ENCODE measurements around the gene CLK1. TPM values are rescaled to one million over a fixed set of nuclear protein-coding genes. Genes with fewer than 3 reads are reported as not detected.

CLK1 gene
- total RNA-seq, 1 donor from 2014 or later, result 118 TPM

DNA sequence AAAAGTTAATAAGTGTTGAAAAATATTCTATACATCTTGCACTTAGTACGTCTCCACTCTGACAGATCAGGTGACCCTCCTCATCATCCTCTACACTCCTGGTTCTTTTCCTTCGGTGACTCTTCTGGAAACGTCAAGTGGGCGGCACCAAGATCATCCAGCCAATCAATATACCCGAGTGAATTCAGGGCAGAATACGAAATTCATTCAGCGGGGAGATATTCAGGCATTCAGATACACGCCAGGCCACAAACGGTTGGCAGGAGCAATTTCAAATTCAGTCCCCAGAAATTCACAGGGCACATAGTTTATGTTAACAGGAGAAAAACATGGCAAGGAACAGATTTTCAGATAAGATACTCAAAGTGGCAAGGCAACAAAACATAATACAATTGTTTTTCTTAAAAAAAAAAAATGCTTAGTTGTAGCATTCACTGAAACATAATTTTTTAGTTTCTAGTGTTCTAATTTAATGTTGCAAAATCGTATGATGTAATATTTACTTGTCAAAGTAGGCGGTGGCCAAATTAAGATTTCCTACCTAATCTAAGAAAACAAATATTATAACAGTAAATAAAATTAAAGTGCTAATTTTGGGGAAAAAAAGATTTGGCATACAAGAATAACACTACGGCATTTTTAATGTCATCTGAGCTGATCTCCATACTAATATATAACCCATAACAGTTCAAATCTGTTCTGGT lies 4.2 kb downstream of the CLK1 start:
- Mint-ChIP-seq H3K4me3 (peak overlapping the region; percentile 56), H3K36me3 (peaks cover 34% of the 10 kb centered on the region), H3K27me3 (ENCODE audit: low read depth) (no peaks in the 10 kb centered on the region), H3K9me3 (no peaks in the 10 kb centered on the region), H3K27ac (peak overlapping the region; percentile 91), H3K4me1 (peaks cover 33% of the 10 kb centered on the region)
- no peak for DNase-seq (ENCODE audit: low spot score in 2 of 2, unreplicated experiment in 2 of 2)
- TF ChIP-seq, protein P1, sequence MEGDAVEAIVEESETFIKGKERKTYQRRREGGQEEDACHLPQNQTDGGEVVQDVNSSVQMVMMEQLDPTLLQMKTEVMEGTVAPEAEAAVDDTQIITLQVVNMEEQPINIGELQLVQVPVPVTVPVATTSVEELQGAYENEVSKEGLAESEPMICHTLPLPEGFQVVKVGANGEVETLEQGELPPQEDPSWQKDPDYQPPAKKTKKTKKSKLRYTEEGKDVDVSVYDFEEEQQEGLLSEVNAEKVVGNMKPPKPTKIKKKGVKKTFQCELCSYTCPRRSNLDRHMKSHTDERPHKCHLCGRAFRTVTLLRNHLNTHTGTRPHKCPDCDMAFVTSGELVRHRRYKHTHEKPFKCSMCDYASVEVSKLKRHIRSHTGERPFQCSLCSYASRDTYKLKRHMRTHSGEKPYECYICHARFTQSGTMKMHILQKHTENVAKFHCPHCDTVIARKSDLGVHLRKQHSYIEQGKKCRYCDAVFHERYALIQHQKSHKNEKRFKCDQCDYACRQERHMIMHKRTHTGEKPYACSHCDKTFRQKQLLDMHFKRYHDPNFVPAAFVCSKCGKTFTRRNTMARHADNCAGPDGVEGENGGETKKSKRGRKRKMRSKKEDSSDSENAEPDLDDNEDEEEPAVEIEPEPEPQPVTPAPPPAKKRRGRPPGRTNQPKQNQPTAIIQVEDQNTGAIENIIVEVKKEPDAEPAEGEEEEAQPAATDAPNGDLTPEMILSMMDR (IDR thresholded peaks at IDR 0.05; ENCODE audit: unreplicated experiment), result no peak

DNA sequence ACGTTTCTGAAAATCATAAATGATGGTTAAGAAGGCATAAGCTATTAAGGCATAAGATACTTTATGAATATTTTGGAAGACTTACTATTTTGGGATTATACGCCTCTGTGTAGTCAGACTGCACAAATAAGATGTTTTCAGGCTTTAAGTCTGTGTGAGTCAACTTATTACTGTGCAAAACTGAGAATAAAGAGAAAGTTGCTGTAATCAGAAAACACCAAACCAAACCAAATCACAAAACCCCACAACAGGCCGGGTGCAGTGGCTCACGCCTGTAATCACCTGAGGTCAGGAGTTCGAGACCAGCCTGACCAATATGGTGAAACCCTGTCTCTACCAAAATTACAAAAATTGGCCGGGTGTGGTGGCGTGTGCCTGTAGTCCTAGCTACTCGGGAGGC lies 7.7 kb downstream of the CLK1 start:
- H3K27me3 Mint-ChIP-seq (ENCODE audit: low read depth), result no peaks in the 10 kb centered on the region
- peaks cover 20% of the 10 kb centered on the region for H3K4me1 Mint-ChIP-seq
- H3K9me3 Mint-ChIP-seq, result no peaks in the 10 kb centered on the region
- no peak overlapping the region for H3K27ac Mint-ChIP-seq
- DNase-seq (ENCODE audit: low spot score in 2 of 2, unreplicated experiment in 2 of 2), result no peak
- H3K36me3 Mint-ChIP-seq, result peaks cover 52% of the 10 kb centered on the region
- H3K4me3 Mint-ChIP-seq, result no peak overlapping the region
- TF ChIP-seq, protein P1 (IDR thresholded peaks at IDR 0.05; ENCODE audit: unreplicated experiment), result no peak

DNA sequence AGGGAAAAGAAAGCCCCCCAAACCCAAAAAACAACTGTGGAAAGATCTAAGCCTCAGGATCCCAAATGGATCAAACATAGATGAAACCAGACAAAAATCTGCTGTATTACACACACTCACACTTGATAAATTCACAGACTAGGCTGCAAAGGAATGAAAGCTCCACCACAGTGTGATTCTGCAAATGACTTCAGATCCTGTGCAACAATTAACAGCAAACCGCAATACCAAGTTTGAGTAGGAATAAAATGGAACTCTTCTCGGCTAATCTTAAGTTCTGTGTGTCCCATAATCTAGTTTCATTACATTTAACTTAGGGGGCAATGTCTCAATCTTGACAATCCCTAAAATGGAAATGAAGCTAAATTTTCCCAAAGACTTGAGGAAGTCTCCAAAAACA lies 11.9 kb downstream of the CLK1 start:
- DNase-seq (ENCODE audit: low spot score in 2 of 2, unreplicated experiment in 2 of 2), result no peak
- no peak overlapping the region for H3K4me3 Mint-ChIP-seq
- no peaks in the 10 kb centered on the region for H3K27me3 Mint-ChIP-seq (ENCODE audit: low read depth)
- H3K9me3 Mint-ChIP-seq, result no peaks in the 10 kb centered on the region
- H3K4me1 Mint-ChIP-seq, result no peaks in the 10 kb centered on the region
- peaks cover 41% of the 10 kb centered on the region for H3K36me3 Mint-ChIP-seq
- H3K27ac Mint-ChIP-seq, result no peak overlapping the region
- TF ChIP-seq, protein P1 (IDR thresholded peaks at IDR 0.05; ENCODE audit: unreplicated experiment), result no peak

DNA sequence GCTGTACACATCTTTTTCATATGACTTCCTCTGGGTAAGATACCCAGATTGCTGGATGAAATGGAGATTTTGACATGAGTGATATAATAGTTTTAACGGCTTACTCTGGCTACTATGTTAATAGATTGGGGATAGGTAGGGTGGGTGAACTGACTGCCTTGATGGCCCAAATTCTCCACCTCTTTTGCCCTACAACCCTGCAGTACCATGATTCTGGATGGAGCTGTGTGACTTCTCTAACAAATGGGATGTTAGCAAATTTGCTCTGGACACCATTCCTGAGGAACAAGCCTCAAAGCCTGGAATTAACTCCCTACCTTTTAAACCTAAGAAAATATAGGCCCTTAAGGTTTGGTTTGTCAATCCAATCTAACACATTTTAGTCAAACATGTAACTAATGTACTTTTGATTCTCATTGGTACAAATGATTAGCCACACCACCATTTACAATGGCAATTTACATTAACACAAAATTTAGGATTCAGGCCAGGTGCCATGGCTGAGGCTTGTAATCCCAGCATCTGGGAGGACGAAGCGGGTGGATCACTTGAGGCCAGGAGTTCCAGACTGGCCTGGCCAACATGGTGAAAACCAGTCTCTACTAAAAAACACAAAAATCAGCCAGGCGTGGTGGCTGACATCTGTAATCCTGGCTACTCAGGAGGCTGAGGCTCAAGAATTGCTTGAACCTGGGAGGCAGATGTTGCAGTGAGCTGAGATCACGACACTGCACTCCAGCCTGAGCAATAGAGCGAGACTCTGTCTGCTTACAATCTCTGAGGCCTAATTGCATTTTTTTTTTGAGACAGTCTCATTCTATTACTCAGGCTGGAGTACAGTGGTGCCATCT lies 12.8 kb downstream of the CLK1 start:
- no peaks in the 10 kb centered on the region for H3K4me1 Mint-ChIP-seq
- no peak overlapping the region for H3K27ac Mint-ChIP-seq
- peaks cover 31% of the 10 kb centered on the region for H3K36me3 Mint-ChIP-seq
- DNase-seq (ENCODE audit: low spot score in 2 of 2, unreplicated experiment in 2 of 2), result no peak
- no peak overlapping the region for H3K4me3 Mint-ChIP-seq
- no peaks in the 10 kb centered on the region for H3K27me3 Mint-ChIP-seq (ENCODE audit: low read depth)
- TF ChIP-seq, protein P1 (IDR thresholded peaks at IDR 0.05; ENCODE audit: unreplicated experiment), result no peak
- H3K9me3 Mint-ChIP-seq, result no peaks in the 10 kb centered on the region

DNA sequence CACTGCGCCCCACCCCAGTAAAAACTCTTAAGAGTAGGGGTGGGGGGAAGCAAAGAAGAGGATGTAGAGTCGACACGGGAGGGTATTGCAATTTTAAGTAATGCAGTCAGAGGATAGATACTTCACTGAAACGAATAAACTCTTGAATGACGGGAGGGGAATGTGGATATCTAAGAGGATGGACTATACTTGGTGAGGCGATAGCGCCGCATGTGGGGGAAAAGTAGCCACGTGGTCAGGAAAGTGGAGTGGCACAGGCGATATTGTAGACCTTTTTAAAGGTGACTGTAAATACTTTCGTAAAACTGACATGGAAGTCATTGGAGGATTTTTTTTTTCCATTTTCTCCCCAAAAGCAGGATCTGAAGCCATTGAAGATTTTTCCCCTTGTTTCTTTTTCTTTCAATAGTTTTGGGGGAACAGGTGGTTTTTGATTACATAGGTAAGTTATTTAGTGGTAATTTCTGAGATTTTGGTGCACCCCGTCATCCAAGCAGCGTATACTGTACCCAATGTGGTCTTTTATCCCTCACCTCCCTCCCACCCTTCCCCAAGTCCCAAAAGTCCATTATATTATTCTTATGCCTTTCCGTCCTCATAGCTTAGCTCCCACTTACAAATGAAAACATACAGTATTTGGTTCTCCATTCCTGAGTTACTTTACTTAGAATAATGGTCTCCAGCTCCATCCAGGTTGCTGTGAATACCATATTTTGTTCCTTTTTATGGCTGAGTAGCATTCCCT lies 13.8 kb downstream of the CLK1 start:
- H3K9me3 Mint-ChIP-seq, result no peaks in the 10 kb centered on the region
- DNase-seq (ENCODE audit: low spot score in 2 of 2, unreplicated experiment in 2 of 2), result no peak
- no peak overlapping the region for H3K27ac Mint-ChIP-seq
- TF ChIP-seq, protein P1 (IDR thresholded peaks at IDR 0.05; ENCODE audit: unreplicated experiment), result no peak
- no peak overlapping the region for H3K4me3 Mint-ChIP-seq
- H3K4me1 Mint-ChIP-seq, result no peaks in the 10 kb centered on the region
- H3K36me3 Mint-ChIP-seq, result peaks cover 27% of the 10 kb centered on the region
- H3K27me3 Mint-ChIP-seq (ENCODE audit: low read depth), result no peaks in the 10 kb centered on the region

Data from mesothelial cell of epicardium (in vitro differentiated cells).